GM18517 (cell line): ENCODE data around the gene GPHN.
A peak's percentile ranks its signal among the peaks of the same experiment; 100 is the strongest.

Experiments
- ATAC-seq: cut with Tn5 transposase; IDR thresholded peaks from one replicate; pipeline ENCODE4 v1.9.1; 2021; ENCODE audit warnings: mild to moderate bottlenecking, moderate library complexity; ENCODE audit not compliant: unreplicated experiment

Gene GPHN

GRCh38 chr14:66596241-66596985 lies 88.5 kb downstream of the GPHN start:
- ATAC-seq, result no peak

GRCh38 chr14:66600416-66600815 lies 92.5 kb downstream of the GPHN start:
- no peak for ATAC-seq

DNA sequence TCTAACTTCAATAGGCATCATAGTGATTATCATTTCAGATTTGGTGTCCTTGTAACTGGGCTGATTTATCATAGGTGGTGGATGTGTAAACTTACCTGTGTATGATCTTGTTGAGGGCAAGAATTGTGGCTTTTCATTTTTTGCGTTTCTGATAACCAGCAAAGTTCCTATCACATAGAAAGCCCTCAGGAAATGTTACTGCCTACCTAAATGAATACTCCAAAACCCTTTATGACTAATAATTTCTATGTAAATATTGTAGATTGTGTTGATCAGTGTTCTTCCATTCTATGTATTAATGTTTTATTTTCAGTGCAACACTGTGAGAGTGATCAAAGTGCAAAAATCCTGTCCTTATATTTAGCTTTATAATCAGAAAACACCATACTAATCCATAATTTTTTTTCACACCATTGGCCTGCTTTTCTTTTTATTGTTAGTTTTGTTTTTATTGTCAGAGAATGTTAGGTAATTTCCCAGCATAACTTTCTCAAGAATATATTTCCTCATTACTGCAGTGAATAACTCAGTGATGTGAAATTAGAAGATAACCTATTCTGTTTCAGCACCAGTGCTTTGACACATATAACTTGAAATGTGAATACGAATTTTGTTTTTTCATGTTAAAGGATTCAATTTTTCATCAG lies 94.1 kb downstream of the GPHN start:
- ATAC-seq, result no peak

DNA sequence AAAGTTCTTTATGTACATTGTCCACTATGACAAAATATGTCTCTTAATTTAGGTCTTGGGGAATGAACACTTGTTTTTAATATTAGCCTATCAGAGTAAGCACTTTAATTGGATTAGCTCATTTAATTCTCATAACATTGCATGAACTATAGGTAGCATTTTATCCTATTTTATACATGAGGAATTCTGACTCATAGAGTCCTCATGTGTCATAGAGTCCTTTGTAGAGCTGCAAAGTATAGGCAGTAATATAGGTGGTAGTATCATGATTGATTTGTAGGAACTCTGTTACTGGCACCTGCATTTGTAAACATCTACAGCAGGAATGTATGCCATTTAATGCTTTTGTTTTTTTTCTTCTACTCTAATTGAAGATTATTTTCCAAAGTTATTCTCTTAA lies 96.0 kb downstream of the GPHN start:
- no peak for ATAC-seq

GRCh38 chr14:66606826-66607225 lies 98.9 kb downstream of the GPHN start:
- ATAC-seq, result no peak

- no peak for ATAC-seq
These were observed 102.2 kb downstream of the GPHN start for GRCh38 chr14:66610154-66610563.

- ATAC-seq, result no peak
These were observed 105.4 kb downstream of the GPHN start for GRCh38 chr14:66613344-66613743.

- ATAC-seq, result no peak
These were observed 112.0 kb downstream of the GPHN start for GRCh38 chr14:66619952-66620351.

GRCh38 chr14:66623838-66624237 lies 115.9 kb downstream of the GPHN start:
- no peak for ATAC-seq

GRCh38 chr14:66624336-66624937 lies 116.5 kb downstream of the GPHN start:
- no peak for ATAC-seq

DNA sequence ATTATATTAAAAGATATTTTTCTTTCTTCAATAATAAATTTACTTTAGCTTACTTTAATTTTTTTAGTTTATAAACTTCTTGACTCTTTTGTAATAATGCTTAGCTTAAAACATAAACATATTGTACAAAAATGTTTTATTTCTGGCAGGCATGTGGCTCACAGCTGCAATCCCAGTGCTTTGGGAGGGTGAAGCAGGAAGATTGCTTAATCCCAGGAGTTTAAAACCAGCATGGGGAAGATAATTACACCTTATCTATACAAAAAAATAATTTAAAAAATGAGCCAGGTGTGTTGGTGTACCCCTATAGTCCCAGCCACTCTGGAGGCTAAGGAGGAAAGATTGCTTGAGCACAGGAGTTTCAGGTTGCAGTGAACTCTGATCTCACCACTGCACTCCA lies 120.7 kb downstream of the GPHN start:
- ATAC-seq, result no peak

GRCh38 chr14:66629499-66629898 lies 121.6 kb downstream of the GPHN start:
- no peak for ATAC-seq

GRCh38 chr14:66634876-66635275 lies 126.9 kb downstream of the GPHN start:
- ATAC-seq, result no peak

GRCh38 chr14:66635435-66635834 lies 127.5 kb downstream of the GPHN start:
- no peak for ATAC-seq

DNA sequence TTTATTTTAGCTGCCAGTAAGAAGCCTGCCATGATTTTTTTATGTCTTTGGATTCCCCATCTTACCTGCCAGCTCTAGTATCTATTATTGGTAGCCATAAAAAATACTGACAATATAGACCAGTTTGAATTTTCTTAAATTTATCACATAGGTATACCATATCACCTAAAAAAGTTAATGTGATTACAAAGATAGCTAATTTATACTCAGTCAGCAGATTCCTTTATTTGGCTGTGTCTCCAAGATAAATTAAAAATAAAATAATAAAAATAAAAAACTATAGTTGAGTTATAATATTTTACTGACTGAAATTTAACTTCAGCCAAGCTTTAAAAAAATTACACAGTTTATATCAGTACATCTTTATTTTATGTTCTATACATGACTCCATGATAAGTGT lies 128.3 kb downstream of the GPHN start:
- ATAC-seq, result no peak

- no peak for ATAC-seq
These were observed 130.7 kb downstream of the GPHN start for GRCh38 chr14:66638689-66639088.

- no peak for ATAC-seq
These were observed 134.1 kb downstream of the GPHN start for GRCh38 chr14:66641861-66642635.

- no peak for ATAC-seq
These were observed 135.4 kb downstream of the GPHN start for GRCh38 chr14:66643344-66643743.

GRCh38 chr14:66645716-66646115 lies 137.8 kb downstream of the GPHN start:
- ATAC-seq, result no peak

DNA sequence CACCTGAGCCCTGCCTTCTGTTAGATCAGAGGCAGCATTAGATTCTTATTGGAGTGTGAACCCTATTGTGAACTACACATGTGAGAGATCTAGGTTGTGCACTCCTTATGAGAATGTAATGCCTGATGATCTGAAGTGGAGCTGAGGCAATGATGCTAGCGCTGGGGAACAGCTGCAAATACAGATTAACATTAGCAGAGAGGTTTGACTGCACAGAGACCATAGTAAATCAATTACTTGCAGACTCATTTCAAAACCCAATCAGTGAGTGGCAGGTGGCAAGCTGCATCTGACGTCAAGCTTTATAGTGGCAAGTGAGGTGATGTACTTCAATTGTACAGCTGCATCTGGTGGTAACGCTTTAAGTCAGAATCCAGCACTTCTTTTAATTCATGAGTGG lies 141.6 kb downstream of the GPHN start:
- peak; percentile 75 for ATAC-seq

DNA sequence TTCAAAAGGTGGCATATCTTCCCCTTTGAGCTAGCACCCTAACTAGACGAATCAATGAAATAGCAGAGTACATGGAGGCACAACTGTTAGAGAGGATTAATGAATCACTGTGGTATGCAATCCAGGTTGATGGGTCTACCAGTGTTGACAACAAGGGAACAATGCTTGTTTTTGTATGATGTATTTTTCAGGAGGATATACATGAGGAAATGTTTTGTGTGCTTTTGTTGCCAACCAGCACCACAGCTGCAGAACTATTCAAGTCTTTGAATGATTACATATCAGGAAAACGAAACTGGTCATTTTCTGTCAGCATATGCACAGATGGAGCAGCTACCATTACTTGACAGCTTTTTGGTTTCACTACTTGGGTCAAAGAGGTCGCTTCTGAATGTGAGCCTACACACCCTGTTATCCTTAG lies 142.6 kb downstream of the GPHN start:
- no peak for ATAC-seq
